A673 (cell line): Measurements from ENCODE around the gene MYO7B. TPM values are rescaled to one million over a fixed set of nuclear protein-coding genes. Genes with fewer than 3 reads are reported as not detected.

ENCODE experiments used
- BruUV-seq: library from RNA; stranded (reverse); fragments of 400-500 nt; replicated peaks from 2 replicates; lab custom pipeline; 2021; lab: Mats Ljungman, UMichigan
- CTCF ChIA-PET: fragments of 300-600 bp; sonication (Branson Sonifier 250); formaldehyde crosslinking; loops from one replicate; lab custom pipeline; 2022; ENCODE audit warnings: antibody characterized with exemption; lab: Charles Lee
- POLR2A ChIA-PET: fragments of 300-600 bp; sonication (Branson Sonifier 250); formaldehyde crosslinking; loops from one replicate; lab custom pipeline; 2022; ENCODE audit warnings: antibody characterized with exemption; ENCODE audit not compliant: low non-redundant PET; lab: Charles Lee
- DNase-seq: peaks from one replicate; pipeline ENCODE4 v3.0.0-alpha.2; 2015; ENCODE audit warnings: low spot score
- H3K27ac ChIP-seq: fragments of 200-600 bp; sonication (generic); 2 replicates; pipeline ENCODE4 v1.5.1; 2016; ENCODE audit warnings: mixed run types, low read depth, mild to moderate bottlenecking, mixed read lengths, antibody characterized with exemption, low read length; ENCODE audit not compliant: poor library complexity, severe bottlenecking
- H3K27me3 ChIP-seq: fragments of 200-600 bp; sonication (generic); replicated peaks from 2 replicates; pipeline ENCODE4 v1.6.1; 2017; ENCODE audit warnings: mixed run types, low read depth, mild to moderate bottlenecking, mixed read lengths, antibody characterized with exemption, low read length; ENCODE audit not compliant: insufficient read depth, poor library complexity
- H3K36me3 ChIP-seq: fragments of 200-600 bp; sonication (generic); 2 replicates; pipeline ENCODE4 v1.6.1; 2016; ENCODE audit warnings: mixed run types, mild to moderate bottlenecking, mixed read lengths, antibody characterized with exemption, low read length; ENCODE audit not compliant: insufficient read depth, poor library complexity, severe bottlenecking
- H3K4me1 ChIP-seq: fragments of 200-600 bp; sonication (generic); 2 replicates; pipeline ENCODE4 v1.6.1; 2017; ENCODE audit warnings: mixed run types, mild to moderate bottlenecking, mixed read lengths, antibody characterized with exemption, low read length; ENCODE audit not compliant: insufficient read depth, poor library complexity, severe bottlenecking
- H3K4me3 ChIP-seq: fragments of 200-600 bp; sonication (generic); 2 replicates; pipeline ENCODE4 v1.5.1; 2016; ENCODE audit warnings: low read depth, mixed run types, mild to moderate bottlenecking, mixed read lengths, low read length; ENCODE audit not compliant: poor library complexity, severe bottlenecking
- H3K9me3 ChIP-seq: fragments of 200-600 bp; sonication (generic); 2 replicates; pipeline ENCODE4 v1.6.1; 2016; ENCODE audit warnings: mixed run types, low read depth, mild to moderate bottlenecking, mixed read lengths, antibody characterized with exemption, low read length; ENCODE audit not compliant: poor library complexity, severe bottlenecking
- EZH2 ChIP-seq: fragments of 200-600 bp; sonication (generic); IDR thresholded peaks from 2 replicates; pipeline ENCODE4 v1.6.1; 2017; ENCODE audit warnings: borderline replicate concordance, low read depth, mild to moderate bottlenecking, mixed read lengths, antibody characterized with exemption, low read length; ENCODE audit not compliant: poor library complexity, severe bottlenecking
- intact Hi-C: fragments of 100-400 bp; cut with micrococcal nuclease; formaldehyde crosslinking; loops from one replicate; pipeline ENCODE4 v1.10.0; 2022; ENCODE audit not compliant: unreplicated experiment
- total RNA-seq: library from RNA; stranded (reverse); gene quantifications from 2 replicates; pipeline ENCODE4 v1.2.3, GENCODE V29; 2021
- TF ChIP-seq, protein P1 (sequence below): fragments of 300-800, 200-600 bp; sonication (generic); conservative IDR thresholded peaks from 2 replicates; pipeline ENCODE4 v1.5.1; 2017; ENCODE audit warnings: low read depth, mild to moderate bottlenecking, antibody characterized with exemption, low read length, moderate library complexity, mixed read lengths

Gene MYO7B
- total RNA-seq, 1 experiment from 2014 or later: 0.24 TPM

GRCh38 chr2:127581050-127581345 is 45.5 kb downstream of the MYO7B start:
- no peak overlapping the region for H3K27ac ChIP-seq
- H3K27me3 ChIP-seq: no peaks in the 10 kb centered on the region
- no peaks in the 10 kb centered on the region for H3K36me3 ChIP-seq
- TF ChIP-seq EZH2: no peak
- TF ChIP-seq, protein P1, sequence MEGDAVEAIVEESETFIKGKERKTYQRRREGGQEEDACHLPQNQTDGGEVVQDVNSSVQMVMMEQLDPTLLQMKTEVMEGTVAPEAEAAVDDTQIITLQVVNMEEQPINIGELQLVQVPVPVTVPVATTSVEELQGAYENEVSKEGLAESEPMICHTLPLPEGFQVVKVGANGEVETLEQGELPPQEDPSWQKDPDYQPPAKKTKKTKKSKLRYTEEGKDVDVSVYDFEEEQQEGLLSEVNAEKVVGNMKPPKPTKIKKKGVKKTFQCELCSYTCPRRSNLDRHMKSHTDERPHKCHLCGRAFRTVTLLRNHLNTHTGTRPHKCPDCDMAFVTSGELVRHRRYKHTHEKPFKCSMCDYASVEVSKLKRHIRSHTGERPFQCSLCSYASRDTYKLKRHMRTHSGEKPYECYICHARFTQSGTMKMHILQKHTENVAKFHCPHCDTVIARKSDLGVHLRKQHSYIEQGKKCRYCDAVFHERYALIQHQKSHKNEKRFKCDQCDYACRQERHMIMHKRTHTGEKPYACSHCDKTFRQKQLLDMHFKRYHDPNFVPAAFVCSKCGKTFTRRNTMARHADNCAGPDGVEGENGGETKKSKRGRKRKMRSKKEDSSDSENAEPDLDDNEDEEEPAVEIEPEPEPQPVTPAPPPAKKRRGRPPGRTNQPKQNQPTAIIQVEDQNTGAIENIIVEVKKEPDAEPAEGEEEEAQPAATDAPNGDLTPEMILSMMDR: no peak
- no peaks in the 10 kb centered on the region for H3K4me1 ChIP-seq
- POLR2A ChIA-PET: no interaction called here
- H3K9me3 ChIP-seq: no peaks in the 10 kb centered on the region
- no peak for DNase-seq
- no TSS peak for BruUV-seq
- intact Hi-C loops: no loop called here
- CTCF ChIA-PET: no interaction called here
- H3K4me3 ChIP-seq: no peak overlapping the region

DNA sequence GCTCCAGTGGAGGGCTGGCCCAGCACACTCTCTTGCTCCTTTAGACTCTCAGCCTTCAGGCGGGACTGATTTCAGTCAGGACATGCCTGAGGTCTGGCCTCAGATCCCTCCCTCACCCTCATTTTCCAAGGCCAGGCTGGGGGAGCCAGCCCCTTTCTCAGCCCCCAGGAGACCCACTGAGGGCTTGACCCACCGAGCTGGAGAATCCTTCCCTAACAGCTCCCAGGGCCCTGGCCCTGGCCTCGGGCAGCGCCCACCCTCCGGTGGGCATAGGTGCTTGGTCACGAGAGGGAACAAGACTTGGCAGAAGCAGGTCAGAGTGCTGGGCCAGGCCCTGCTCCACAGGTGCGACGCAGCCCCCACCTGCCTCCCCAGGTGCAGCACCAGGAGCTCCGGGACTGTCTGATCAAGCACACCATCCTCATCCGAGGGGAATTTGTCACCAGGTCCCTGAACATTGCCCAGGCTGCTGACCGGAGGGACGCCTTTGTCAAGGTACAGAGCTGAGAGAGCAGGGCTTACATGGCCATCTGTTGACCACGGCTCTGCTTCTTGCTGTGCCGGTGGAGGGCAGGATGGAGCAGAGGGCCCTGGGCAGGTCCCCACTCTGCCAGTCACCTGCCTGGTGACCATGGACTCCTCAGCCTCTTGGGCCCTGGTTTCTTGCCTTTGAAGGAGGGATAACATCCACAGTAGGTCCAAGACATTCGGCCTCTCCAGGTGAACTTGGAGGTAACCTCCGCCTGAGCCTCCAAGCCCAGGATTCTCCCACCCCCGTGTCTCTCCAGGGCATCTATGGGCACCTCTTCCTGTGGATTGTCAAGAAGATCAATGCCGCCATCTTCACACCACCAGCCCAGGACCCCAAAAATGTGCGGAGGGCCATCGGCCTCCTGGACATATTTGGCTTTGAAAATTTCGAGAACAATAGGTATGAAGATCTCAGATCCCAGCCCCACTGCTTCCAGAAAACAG is 46.3 kb downstream of the MYO7B start:
- Histone ChIP-seq H3K4me3 (no peak overlapping the region), H3K9me3 (no peaks in the 10 kb centered on the region), H3K27me3 (no peaks in the 10 kb centered on the region), H3K4me1 (no peaks in the 10 kb centered on the region), H3K36me3 (no peaks in the 10 kb centered on the region), H3K27ac (no peak overlapping the region)
- POLR2A ChIA-PET: interaction anchor here (0.7 kb wide), 1 partner anchor 22 kb away, joined by 3 read pairs; no protein-coding TSS in a partner anchor
- CTCF ChIA-PET: no interaction called here
- intact Hi-C loops: no loop called here
- no peak for TF ChIP-seq EZH2
- TF ChIP-seq, protein P1: no peak
- no peak for DNase-seq
- BruUV-seq: no TSS peak

- no peaks in the 10 kb centered on the region for H3K27me3 ChIP-seq
- H3K4me1 ChIP-seq: no peaks in the 10 kb centered on the region
- ChIA-PET POLR2A (no interaction called here), CTCF (no interaction called here)
- H3K27ac ChIP-seq: no peak overlapping the region
- no TSS peak for BruUV-seq
- no peak overlapping the region for H3K4me3 ChIP-seq
- intact Hi-C loops: no loop called here
- H3K36me3 ChIP-seq: no peaks in the 10 kb centered on the region
- no peak for TF ChIP-seq EZH2
- TF ChIP-seq, protein P1: no peak
- DNase-seq: no peak
- no peaks in the 10 kb centered on the region for H3K9me3 ChIP-seq
Observed at GRCh38 chr2:127582863-127583861, 47.7 kb downstream of the MYO7B start.
